Stromal cell of bone marrow (primary cell): Measurements from ENCODE around the gene CUL3.

Experiments
- DNase-seq: peaks from one replicate; pipeline ENCODE4 v3.0.0-alpha.2; 2012; ENCODE audit warnings: low read depth

CUL3 gene

DNA sequence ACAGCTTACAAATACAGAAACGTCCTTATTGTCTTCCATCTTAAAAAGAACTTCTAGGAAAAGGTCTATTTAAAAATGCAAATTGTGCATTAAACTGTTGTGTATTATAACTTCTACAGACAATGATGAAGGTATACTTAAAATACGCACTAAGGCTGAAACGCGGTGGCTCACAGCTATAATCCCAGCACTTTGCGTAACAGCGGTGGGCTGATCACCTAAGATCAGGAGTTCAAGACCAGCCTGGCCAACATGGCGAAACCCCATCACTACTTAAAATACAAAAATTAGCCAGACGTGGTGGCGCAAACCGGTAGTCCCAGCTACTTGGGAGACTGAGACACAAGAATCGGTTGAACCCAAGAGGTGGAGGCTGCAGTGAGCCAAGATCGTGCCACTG, 4.9 kb downstream of the CUL3 start:
- no peak for DNase-seq

DNA sequence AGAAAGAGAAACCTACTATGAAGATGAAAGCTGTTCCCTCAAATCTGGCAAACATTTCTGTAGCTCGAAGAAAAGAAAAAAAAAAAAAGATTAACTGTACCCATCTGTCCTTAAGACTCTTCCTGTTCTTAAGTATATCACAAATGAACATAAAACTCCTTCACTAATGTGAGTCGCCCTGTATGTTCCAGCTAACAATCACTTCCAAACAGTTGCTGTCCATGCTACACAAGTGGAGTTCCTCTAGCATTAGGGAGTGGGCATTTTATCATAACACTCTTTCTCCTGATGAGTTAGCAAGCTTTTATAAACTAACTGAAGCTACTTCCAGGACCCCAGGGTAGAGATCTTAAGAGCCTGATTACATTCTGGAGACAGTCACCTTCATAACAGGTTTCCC, 5.8 kb downstream of the CUL3 start:
- no peak for DNase-seq

DNA sequence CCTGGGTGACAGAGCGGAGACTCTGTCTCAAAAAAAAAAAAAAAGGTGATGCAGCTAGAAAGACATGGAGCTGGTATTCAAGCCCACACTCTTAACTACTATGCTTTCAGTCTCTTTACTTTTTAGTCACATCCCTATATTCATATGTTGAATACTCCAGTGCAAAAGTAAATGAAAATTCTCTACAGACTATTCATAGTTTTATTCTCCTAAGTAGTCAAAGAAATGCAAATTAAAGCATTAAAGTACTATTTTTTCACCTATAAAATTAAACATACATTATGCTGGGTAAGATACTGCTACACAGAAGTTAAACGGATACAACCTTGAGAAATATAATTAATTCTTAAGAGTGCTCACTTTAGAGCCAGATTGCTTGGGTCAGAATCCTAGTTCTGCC, 7.6 kb downstream of the CUL3 start:
- DNase-seq: no peak

DNA sequence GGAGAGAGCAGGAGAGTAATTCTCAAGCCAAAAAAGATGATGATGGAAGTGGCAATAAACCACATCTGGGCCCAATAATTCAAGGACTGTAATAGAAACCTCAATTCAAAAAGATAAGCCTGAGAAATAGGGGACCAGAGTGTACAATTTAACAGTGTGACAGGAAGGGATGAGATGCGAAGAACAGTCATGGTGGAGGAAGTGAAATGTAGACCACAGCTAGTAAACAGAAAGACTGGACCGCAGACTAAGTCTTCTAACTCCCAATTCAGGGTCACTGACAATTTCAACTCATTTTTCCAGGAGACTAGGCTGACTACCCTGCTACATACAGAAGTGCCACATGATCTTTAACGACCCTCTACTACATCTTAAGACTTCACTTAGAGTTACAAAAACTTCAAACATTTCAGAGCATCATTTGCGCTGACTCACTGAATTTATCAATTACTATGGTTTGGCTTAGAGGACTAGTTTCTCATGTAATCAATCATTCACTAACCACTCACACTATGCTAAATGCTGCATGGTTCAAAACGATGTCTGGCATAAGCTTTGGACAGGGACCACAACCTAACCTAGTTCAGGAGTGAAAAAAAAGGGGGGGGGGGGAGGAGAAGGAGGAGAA, 9.0 kb downstream of the CUL3 start:
- DNase-seq: no peak

DNA sequence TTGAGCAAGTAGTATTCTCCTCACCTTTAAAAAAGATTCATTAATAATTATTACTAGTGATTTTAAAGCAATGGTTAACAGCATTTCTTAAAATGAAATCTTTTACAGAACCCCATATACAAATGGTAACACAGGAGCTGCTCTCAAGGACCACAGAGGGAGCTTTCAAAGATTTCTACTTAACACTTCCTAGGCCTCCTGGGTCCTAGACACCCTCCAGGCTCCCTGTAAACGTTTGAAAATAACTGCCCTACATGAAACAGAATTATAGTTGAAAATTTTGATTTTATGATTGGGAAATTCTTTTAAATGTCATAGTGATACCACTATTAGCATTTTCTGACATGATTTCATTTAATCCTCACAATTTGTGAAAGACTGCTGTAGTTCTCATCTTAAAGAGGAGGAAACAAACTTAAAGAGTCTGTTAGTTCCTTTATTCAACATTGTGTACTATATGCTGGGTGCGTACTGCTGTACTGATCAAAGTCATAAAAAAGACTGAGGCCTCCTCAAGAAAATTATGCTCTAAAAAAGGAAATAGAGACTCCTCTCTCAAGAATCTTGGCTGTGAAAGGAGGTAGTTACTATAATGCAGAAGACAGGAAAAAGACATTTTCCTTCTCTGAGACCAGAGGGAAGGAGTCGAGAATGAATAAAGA, 10.6 kb downstream of the CUL3 start:
- DNase-seq: no peak

DNA sequence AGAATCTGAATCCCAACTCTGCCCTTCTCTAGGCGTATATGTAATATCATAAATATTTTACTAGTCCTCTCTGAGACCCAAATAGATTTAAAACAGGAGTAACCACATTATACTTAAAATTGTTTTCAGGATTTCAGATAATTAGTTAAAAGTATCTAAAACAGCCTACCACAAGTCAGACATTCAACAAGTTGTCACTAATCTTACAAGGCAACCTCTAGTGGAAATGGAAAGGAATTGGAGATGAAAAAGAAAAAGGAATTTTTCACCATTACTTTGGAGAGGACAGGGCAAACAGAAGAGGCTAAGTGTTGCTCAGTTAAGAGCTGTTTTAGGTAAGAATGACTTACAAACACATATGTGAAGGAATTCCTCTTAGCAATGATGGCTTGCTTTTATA, 11.4 kb downstream of the CUL3 start:
- no peak for DNase-seq

DNA sequence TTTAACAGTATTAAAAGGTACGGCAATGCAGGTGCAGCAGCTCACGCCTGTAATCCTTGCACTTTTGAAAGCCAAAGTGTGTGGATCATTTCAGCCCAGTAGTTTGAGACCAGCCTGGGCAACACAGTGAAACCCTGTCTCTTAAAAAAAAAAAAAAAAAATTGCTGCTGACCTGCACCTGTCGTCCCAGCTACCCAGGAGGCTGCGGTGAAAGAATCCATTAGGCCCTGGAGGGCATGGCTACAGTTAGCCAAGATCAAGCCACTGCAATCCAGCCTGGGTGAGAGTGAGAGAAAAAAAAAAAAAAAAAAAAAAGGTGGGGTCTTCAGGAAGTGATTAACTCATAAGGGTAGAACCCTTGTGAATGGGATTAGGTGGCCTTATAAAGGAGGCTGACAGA, 12.8 kb downstream of the CUL3 start:
- DNase-seq: no peak

DNA sequence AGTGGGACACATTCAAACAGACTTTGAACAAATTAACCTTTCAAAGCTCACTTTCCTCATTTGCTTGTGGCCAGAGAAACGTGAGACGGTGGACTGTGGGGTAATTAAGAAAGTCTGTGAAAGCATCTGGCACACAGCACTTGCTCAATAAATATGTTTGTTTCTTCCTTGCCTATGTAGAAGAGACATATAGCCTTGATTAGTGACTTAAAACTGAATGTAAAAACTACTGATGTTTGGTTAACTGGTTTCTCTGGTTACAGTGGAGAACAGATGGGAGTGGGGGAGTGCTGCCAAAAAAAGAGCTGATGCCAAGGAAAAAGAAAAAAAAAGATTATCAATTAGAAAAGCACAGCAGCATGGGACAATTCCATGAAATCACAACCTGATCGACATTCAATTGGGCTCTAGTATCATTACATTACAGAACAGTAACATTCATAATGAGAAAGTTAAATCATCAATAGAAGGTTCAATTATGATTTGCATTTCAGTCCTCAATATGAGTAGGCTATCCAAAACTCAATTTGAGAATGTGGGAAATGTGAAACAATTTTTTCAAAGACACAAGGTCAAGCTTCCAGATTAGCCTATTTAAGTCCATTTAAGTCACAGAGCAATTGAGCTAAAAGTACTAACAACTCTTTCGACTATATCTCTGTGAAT, 14.7 kb downstream of the CUL3 start:
- peak; percentile 53 for DNase-seq

DNA sequence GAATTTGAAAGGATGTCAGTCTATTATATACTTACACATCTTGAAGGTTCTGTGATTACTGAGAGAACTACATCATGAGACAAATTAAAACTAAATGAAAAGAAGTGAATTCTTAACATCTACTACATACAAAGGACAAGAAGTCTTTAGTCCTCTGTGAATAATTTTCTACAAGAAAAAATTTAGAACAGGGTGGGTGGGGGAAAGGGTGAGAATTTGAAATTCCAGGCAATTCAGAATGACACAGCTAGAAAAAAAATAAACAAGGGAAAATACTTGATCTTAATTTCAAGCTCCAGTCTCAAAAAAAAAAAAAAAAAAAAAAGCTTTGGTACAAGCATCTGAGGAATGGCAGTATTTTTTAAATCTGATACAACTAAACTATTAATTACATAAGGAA, 15.5 kb downstream of the CUL3 start:
- DNase-seq: no peak

DNA sequence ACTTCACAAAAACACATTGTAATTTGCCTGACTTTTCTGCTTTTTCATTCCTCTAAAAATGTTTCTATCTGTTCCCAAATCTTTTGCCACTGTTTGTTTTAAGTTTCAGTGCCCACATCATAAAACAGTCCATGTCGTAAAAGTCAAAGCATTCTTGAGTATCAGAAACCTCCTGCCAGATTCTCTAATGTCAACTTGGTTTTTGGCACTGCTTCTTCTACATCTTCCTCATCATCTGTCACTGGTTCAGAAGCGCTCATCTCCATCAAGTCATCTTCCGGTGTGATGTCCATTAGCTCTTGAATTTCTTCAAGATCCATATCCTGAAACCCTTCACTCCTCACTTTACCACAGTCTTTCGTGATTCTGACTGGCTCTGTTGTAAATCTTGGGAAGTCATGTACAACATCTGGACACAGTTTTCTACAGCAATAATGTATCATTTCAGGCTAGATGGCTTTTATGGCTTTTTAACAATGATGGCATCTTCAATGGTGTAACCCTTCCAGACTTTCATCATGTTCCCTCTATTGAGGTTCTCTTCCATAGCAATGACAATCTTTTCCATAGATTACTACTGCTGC, 19.6 kb downstream of the CUL3 start:
- DNase-seq: no peak

DNA sequence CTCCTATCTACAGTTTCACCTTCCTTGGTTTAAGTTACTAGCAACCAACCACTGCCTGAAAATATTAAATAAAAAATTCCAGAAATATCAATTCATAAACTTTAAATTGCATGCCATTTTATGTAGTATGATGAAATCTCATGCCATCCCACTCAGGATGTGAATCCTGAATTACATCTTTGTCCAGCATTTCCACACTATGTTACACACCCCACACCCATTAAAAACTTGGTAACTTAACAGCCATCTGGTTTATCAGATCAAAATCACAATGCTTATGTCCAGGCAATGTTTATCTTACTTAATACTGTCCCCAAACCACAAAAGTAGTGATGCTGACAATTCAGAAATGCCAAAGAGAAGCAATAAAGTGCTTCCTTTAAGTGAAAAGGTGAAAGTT, 21.6 kb downstream of the CUL3 start:
- no peak for DNase-seq

DNA sequence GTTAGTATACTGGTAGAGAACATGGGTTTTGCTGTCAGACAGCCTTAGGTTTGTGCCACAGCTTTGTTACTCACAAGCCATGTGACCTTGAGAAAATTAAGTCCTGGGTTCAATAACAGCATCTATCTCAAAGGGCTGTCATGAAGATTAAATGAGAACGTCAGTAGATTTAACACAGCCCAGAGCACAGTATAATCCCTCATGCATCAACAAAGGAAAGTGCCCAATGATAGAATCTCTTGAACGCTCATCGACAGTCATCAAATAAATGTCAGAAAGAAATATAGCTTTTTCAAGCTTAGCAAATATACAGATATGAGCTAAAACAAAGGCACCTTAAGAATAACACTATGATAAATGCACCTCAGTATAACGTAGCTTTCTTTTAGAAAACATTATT, 22.3 kb downstream of the CUL3 start:
- DNase-seq: no peak

DNA sequence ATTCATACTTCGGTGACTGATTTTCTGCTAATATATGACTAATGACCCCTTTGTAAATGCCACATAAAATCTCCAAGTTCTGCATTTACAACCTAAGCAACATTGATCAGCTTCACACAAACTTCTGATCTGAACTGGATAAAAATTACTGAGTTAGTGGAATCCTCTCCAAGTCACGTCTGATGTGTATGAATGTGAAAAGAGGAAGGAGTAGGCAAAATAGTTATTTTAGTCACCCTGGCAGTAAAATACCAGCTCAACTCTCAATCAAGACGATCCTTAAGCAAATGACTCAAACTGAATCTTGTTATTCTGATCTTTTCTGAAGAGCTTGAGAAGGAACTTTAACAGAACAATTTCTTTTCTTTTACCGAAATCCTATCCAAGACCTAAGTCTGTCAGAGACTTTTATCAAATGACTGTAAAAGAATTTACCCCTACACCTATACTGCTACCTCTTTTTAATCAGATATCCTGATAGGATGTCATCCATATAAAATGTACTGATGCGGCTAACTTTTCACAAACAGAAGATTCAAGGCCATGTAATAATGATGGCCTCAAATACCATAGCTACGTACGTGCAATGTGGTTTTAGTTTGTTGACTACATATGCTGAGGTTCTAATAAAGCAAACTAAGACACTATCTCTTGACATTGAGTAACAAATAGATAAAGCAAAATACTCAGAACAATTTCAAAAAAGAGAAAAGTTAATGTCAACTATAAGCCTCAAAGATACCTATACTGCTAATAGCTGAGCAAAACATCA, 23.7 kb downstream of the CUL3 start:
- no peak for DNase-seq

DNA sequence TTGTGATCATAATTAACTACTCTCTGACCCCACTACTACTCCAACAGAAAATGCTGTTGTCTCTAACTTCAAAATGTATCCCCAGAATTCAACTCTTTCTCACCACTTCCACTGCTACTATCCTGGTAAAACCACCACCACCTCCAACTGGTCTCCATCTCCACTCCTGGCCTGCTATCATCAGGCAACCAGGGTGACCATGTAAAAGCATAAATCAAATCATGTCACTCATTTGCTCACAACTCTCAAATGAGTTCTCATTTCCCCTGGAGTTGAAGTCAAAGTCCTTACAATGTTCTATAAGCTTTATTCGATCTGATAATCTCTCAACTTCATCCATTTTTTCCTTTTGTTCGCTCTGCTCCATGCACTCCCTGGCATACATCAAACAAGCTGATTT, 24.6 kb downstream of the CUL3 start:
- no peak for DNase-seq

DNA sequence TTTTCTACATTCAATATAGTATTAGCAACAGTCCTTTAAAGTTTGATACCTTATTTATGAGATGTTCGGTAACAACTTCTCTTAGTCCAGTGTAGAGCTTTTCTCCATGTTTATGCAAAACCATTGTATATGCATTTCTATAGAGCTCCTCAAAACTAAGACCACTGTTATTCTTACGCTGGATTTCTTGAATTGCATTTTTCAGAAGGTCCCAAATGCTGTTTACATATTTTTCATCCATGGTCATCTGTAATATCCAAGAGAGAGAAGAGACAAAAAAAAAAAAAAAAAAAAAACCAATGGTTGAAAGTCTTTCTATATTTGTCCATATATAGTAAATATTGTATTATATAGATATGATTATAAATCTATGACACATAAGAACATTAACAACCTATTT, 27.6 kb downstream of the CUL3 start:
- no peak for DNase-seq

DNA sequence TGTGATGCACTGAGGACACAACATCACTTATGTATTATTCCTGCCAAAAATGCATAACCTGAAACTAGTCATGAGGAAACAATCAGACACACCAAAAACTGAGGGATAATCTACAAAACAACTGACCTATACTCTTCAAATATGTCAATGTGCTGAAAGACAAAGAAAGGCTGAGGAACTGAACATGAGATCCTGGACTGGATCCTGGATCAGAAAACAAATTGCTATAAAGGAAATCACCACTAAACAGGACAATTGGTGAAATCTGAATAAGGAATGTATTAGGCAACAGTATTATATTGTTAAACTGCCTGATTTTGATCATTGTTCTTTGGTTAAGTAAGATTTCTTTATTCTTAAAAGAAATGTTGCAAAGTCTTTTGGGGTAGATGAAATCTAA, 28.8 kb downstream of the CUL3 start:
- no peak for DNase-seq

DNA sequence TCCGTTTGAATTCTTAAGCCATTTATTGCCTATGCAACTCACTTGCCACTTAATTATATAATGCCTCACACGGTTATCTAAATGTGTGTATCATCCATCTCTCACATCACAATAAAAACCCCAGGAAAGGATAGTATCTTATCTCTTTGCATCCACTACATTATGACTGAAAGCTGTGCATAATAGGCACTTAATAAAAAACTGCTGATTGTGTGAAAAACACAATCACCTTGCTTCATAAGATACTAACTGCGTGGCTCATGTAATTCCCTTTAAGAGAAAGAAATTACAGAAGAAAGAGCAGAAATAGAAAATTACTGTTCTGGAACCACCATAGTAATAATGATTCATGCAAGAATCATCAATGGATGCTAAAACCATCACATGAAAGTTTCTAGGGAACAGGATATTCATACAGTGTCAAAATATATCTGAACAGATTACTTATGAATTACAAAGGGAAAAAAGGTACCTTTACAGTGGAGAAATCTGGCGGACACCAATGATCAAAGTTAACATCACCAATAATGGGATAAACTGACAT, 29.3 kb downstream of the CUL3 start:
- no peak for DNase-seq

DNA sequence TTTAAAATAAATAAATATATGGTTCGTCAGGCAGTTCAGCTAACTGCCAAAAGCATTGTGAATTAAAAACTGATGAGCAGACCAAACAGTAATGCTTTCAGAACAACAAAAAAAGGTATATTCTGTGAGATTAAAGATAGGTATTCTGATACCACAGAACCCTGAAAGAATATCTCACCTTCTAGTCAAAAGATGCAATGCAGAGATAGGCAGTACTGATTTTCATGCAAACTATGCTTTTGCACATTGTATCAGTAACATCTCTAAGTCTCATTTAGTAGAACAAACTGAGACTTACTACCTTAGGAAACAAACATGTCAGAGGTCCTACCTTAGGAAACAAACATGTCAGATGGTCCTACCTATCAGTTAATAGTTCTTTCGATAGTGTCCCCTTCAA, 32.4 kb downstream of the CUL3 start:
- DNase-seq: no peak

DNA sequence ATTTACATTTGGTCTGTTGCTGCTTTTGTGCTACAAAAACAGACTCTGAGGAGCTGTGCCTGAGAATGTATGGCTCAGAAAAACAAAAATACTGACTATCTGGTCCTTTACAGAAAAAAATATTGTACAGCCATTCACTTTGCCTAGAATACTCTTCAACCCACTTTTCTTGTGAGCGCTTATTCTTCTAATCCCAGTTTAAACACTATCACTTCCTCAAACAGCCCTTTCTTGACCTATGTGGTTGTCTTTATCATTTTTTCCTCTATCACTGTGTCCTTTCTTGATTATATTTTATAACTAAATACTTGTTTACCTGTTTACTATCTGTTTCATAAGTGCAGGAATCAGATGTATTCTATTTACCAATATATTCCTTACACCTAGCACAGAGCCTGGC, 33.5 kb downstream of the CUL3 start:
- DNase-seq: no peak

DNA sequence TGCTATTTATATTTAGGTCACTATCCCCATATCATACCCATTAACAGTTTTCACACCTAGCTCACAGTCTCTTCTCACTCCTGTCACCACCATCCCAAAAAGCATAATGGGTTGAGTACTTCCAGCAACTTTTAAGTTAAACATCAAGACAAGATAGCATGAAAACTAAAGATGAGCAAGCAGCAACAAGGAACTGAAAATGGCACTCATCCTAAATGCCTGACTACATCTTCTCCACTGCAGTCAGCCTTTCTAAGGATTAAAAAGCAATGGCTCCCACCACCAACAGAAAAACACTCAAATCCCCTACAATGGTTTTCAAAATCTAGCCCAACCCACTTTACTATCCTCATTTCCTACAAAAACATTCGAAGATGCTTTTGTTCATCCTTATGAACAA, 38.2 kb downstream of the CUL3 start:
- no peak for DNase-seq

DNA sequence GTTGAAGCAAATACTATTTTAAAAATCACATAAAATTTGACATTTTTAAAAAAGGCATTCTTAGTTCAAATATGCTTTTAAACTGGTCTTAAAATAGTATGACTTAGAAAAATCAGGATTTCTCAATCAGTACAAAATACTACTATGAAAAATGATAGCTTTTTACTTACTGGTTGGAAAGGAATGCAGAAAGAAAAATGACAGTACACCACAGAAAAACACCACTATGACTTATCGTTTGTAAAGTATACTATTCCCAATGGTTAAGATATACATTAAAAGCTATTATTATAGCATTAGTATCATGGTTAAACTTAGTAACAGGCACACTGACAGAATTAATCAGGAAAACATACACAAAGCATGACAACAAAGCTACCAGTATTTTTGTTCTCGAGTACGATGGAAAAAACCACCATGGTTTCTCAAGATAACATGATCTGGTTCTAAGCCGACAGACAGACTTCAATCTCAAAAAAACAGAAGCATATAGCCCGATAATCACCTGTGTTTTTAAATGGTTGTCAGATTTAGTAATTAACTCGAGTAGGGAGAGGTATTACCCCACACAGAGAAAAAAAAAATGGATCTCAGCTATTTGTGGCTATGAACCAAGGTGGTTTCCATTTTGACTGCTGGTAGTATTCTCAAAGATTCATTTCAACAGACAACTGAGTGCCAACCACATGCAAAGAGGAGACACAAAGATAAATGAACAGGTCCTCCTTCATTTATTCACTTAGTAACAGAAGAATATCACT, 39.1 kb downstream of the CUL3 start:
- peak; percentile 34 for DNase-seq

DNA sequence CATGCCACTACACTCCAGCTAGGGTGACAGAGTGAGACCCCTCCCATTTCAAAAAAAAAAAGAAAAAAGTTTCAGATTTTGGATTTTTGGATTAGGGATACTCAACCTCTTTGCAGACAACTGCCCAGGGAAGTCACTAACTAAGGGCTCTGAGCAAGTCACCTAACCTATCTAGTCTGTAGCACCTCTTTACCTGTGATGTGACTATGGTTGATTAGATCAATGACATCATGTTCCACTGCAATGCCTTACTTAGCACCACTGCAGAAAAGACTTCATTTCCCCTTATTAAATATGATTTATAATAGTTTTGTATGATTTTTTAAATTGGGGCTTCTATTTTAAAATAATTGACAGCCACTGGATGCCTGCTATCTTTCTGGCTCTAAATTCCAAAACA, 41.2 kb downstream of the CUL3 start:
- no peak for DNase-seq
